CD14-positive monocyte (primary cell): ENCODE data around the gene ACRV1. TPM values are rescaled to one million over a fixed set of nuclear protein-coding genes. Genes with fewer than 3 reads are reported as not detected.

Experiments used
- DNase-seq, 3 donors: peaks; one replicate each; pipeline ENCODE4 v3.0.0-alpha.2; 2011 to 2022
- H2AFZ ChIP-seq: 2 replicates; pipeline ENCODE4 v1.6.0; 2012; ENCODE audit warnings: mild to moderate bottlenecking, low read depth, low read length, inconsistent platforms; ENCODE audit not compliant: insufficient read depth, poor library complexity, severe bottlenecking
- H3K27ac ChIP-seq, 2 donors: 1 replicate in 1 of 2; 2 replicates in 1 of 2; pipeline ENCODE4 v1.5.1; 2012 to 2013; ENCODE audit warnings: low read length in 2 of 2, control low read depth in 1 of 2, inconsistent platforms in 1 of 2, low read depth in 1 of 2, mild to moderate bottlenecking in 1 of 2
- H3K27me3 ChIP-seq, 2 donors: one replicate each; pipeline versions ENCODE4 v1.6.0 to v1.6.1; 2011 to 2013; ENCODE audit warnings: low read length in 2 of 2; ENCODE audit not compliant: control insufficient read depth in 2 of 2, insufficient read depth in 2 of 2
- H3K36me3 ChIP-seq, 2 donors: replicated peaks in 1 of 2; 1 replicate in 1 of 2; 2 replicates in 1 of 2; pipeline versions ENCODE4 v1.5.1 to v1.6.1; 2012 to 2013; ENCODE audit warnings: low read length in 2 of 2, control low read depth in 1 of 2, inconsistent platforms in 1 of 2, mild to moderate bottlenecking in 1 of 2; ENCODE audit not compliant: insufficient read depth in 2 of 2, control insufficient read depth in 1 of 2
- H3K4me1 ChIP-seq, 2 donors: 1 replicate in 1 of 2; 2 replicates in 1 of 2; pipeline versions ENCODE4 v1.5.1 to v1.6.1; 2012 to 2013; ENCODE audit warnings: low read length in 2 of 2, control low read depth in 1 of 2, inconsistent platforms in 1 of 2, mild to moderate bottlenecking in 1 of 2, moderate library complexity in 1 of 2; ENCODE audit not compliant: insufficient read depth in 2 of 2, control insufficient read depth in 1 of 2
- H3K4me2 ChIP-seq: replicated peaks from 2 replicates; pipeline ENCODE3; 2012; ENCODE audit warnings: low read length, moderate library complexity, mild to moderate bottlenecking; ENCODE audit not compliant: poor library complexity, severe bottlenecking; ENCODE audit errors: extremely low read depth
- H3K4me3 ChIP-seq, 3 experiments: fragments of 200-600 bp in 1 of 3; sonication (generic) in 1 of 3; replicated peaks in 1 of 3; 1 replicate in 2 of 3; 2 replicates in 1 of 3; pipeline ENCODE4 v1.5.1; 2011 to 2013; ENCODE audit warnings: low read length in 3 of 3, mild to moderate bottlenecking in 3 of 3, control low read depth in 2 of 3, low read depth in 2 of 3, inconsistent platforms in 1 of 3, moderate library complexity in 1 of 3
- H3K79me2 ChIP-seq: 2 replicates; pipeline ENCODE4 v1.6.0; 2012; ENCODE audit warnings: mild to moderate bottlenecking, control low read depth, inconsistent platforms, low read length, moderate library complexity; ENCODE audit not compliant: insufficient read depth
- H3K9ac ChIP-seq: 2 replicates; pipeline ENCODE4 v1.6.0; 2017; ENCODE audit warnings: low read length, mild to moderate bottlenecking; ENCODE audit not compliant: insufficient read depth, poor library complexity, severe bottlenecking
- H3K9me3 ChIP-seq, 2 donors: replicated peaks in 1 of 2; 1 replicate in 1 of 2; 2 replicates in 1 of 2; pipeline versions ENCODE4 v1.5.1 to v1.6.1; 2012 to 2013; ENCODE audit warnings: low read length in 2 of 2, control low read depth in 1 of 2; ENCODE audit not compliant: control insufficient read depth in 1 of 2, insufficient read depth in 1 of 2
- H4K20me1 ChIP-seq: 2 replicates; pipeline ENCODE4 v1.6.0; 2012; ENCODE audit warnings: mild to moderate bottlenecking, low read length, control low read depth, moderate library complexity; ENCODE audit not compliant: insufficient read depth
- H3K27ac Mint-ChIP-seq, 7 donors: one replicate each; pipeline ENCODE4 v1.8.0; 2020; ENCODE audit warnings: mild to moderate bottlenecking in 7 of 7, mixed read lengths in 7 of 7, moderate library complexity in 6 of 7, inconsistent platforms in 2 of 7
- H3K27me3 Mint-ChIP-seq, 3 donors: one replicate each; pipeline ENCODE4 v1.8.0; 2021 to 2022; ENCODE audit warnings: low read depth in 3 of 3, mild to moderate bottlenecking in 3 of 3, mixed read lengths in 3 of 3, moderate library complexity in 3 of 3, inconsistent platforms in 1 of 3
- H3K36me3 Mint-ChIP-seq, 2 donors: one replicate each; pipeline ENCODE4 v1.8.0; 2020; ENCODE audit warnings: mixed read lengths in 2 of 2, inconsistent platforms in 1 of 2, mild to moderate bottlenecking in 1 of 2
- H3K4me1 Mint-ChIP-seq: one replicate; pipeline ENCODE4 v1.8.0; 2020; ENCODE audit warnings: mild to moderate bottlenecking, mixed read lengths
- H3K4me3 Mint-ChIP-seq, 2 donors: one replicate each; pipeline ENCODE4 v1.8.0; 2020; ENCODE audit warnings: mild to moderate bottlenecking in 2 of 2, mixed read lengths in 2 of 2, moderate library complexity in 1 of 2
- H3K9me3 Mint-ChIP-seq, 7 donors: one replicate each; pipeline ENCODE4 v1.8.0; 2020 to 2022; ENCODE audit warnings: mixed read lengths in 7 of 7, mild to moderate bottlenecking in 6 of 7, moderate library complexity in 6 of 7, inconsistent platforms in 2 of 7
- WGBS: methylation state at CpG from one replicate; pipeline ENCODE4 v1.1.5; 2013; ENCODE audit warnings: missing lambda C conversion rate; ENCODE audit not compliant: insufficient coverage; 5-methylcytosine and 5-hydroxymethylcytosine counted together
- intact Hi-C, 2 donors: fragments of 100-400 bp; cut with micrococcal nuclease; formaldehyde crosslinking; loops; one replicate each; pipeline versions ENCODE4 v1.15.0 to v1.15.1; 2023
- polyA plus RNA-seq, 3 donors: library from polyadenylated mRNA; depleted of rRNA in 1 of 3; unstranded in 2 of 3; stranded (reverse) in 1 of 3; fragments of 300-500 nt in 2 of 3; fragments of >200 nt in 1 of 3; fragmentation: Illumina TruSeq in 2 of 3; gene quantifications; 1 replicate in 2 of 3; 2 replicates in 1 of 3; pipeline ENCODE4 v1.2.3, GENCODE V29; 2012 to 2021
- TF ChIP-seq, protein P1 (sequence below): fragments of 200-600 bp; IDR thresholded peaks from one replicate; pipeline ENCODE4 v1.8.0; 2022; ENCODE audit warnings: antibody characterized with exemption, mild to moderate bottlenecking

Gene ACRV1
- polyA plus RNA-seq, 3 donors, result not detected

DNA sequence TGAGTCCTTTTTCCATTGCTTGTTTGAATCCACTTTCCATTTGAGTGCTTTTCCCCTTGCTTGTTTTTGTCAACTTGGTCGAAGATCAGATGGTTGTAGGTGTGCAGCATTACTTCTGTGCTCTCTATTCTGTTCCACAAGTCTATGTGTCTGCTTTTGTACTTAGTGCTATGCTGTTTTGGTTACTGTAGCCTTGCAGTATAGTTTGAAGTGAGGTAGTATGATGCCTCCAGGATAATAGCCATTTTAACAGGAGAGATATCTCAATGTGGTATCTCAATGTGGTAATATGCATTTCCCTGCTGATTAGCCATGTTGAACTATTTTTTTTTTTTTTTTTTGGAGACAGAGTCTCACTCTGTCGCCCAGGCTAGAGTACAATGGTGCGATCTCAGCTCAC, 16.7 kb downstream of the ACRV1 start:
- H3K9me3 ChIP-seq, result no peaks in the 10 kb centered on the region
- Mint-ChIP-seq H3K4me3 (no peak overlapping the region), H3K36me3 (peaks cover 43 to 66% of the 10 kb centered on the region in 2 donors), H3K9me3 (peaks cover 0 to 11% (median 6%) of the 10 kb centered on the region in 7 donors), H3K27me3 (no peaks in the 10 kb centered on the region), H3K27ac (no peak overlapping the region), H3K4me1 (no peaks in the 10 kb centered on the region)
- H3K27me3 ChIP-seq, result no peaks in the 10 kb centered on the region
- peaks cover 12 to 32% of the 10 kb centered on the region in 2 donors for H3K36me3 ChIP-seq
- intact Hi-C loops, result no loop called here
- TF ChIP-seq, protein P1, sequence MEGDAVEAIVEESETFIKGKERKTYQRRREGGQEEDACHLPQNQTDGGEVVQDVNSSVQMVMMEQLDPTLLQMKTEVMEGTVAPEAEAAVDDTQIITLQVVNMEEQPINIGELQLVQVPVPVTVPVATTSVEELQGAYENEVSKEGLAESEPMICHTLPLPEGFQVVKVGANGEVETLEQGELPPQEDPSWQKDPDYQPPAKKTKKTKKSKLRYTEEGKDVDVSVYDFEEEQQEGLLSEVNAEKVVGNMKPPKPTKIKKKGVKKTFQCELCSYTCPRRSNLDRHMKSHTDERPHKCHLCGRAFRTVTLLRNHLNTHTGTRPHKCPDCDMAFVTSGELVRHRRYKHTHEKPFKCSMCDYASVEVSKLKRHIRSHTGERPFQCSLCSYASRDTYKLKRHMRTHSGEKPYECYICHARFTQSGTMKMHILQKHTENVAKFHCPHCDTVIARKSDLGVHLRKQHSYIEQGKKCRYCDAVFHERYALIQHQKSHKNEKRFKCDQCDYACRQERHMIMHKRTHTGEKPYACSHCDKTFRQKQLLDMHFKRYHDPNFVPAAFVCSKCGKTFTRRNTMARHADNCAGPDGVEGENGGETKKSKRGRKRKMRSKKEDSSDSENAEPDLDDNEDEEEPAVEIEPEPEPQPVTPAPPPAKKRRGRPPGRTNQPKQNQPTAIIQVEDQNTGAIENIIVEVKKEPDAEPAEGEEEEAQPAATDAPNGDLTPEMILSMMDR, result no peak
- no peak overlapping the region for H3K9ac ChIP-seq
- no peak overlapping the region for H2AFZ ChIP-seq
- no peak overlapping the region for H3K4me3 ChIP-seq
- no peaks in the 10 kb centered on the region for H3K79me2 ChIP-seq
- H3K4me1 ChIP-seq, result no peaks in the 10 kb centered on the region
- no CpG with 5 or more reads among the region's 3 CpGs for WGBS
- no peaks in the 10 kb centered on the region for H4K20me1 ChIP-seq
- no peak overlapping the region for H3K27ac ChIP-seq
- no peak for DNase-seq
- no peak overlapping the region for H3K4me2 ChIP-seq

DNA sequence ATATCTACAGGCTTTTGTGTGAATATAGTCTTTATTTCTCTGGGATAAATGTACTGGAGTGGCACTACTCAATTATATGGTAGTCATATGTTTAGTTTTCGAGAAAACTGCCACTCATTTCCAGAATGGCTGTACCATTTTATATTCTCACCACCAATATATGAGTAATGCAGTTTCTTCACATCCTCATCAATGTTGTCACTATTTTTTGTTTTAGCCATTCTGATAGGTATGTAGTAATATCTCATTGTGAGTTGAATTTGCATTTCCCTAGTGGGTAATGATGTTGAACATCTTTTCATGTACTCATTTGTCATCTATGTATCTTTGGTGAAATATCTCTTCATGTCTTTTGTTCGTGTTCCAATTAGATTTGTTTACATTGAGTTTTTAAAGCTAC, 18.0 kb downstream of the ACRV1 start:
- Histone ChIP-seq H3K4me2 (no peak overlapping the region), H3K9me3 (no peaks in the 10 kb centered on the region), H3K9ac (no peak overlapping the region), H3K36me3 (peaks cover 15 to 43% of the 10 kb centered on the region in 2 donors), H2AFZ (no peak overlapping the region), H3K4me3 (no peak overlapping the region), H4K20me1 (no peaks in the 10 kb centered on the region), H3K4me1 (no peaks in the 10 kb centered on the region), H3K27me3 (no peaks in the 10 kb centered on the region), H3K79me2 (no peaks in the 10 kb centered on the region), H3K27ac (no peak overlapping the region)
- no peak overlapping the region for H3K4me3 Mint-ChIP-seq
- H3K4me1 Mint-ChIP-seq, result no peaks in the 10 kb centered on the region
- H3K27ac Mint-ChIP-seq, result no peak overlapping the region
- TF ChIP-seq, protein P1, result no peak
- WGBS, result no CpG with 5 or more reads among the region's 2 CpGs
- peaks cover 39 to 74% of the 10 kb centered on the region in 2 donors for H3K36me3 Mint-ChIP-seq
- no peaks in the 10 kb centered on the region for H3K27me3 Mint-ChIP-seq
- no peak for DNase-seq
- H3K9me3 Mint-ChIP-seq, result peaks cover 0 to 11% (median 6%) of the 10 kb centered on the region in 7 donors
- intact Hi-C loops, result no loop called here
